Inflammatory macrophage (primary cell): ENCODE data around the gene LYL1.
A peak's percentile ranks its signal among the peaks of the same experiment; 100 is the strongest.

Experiments used
- DNase-seq, 2 donors: peaks; one replicate each; pipeline ENCODE4 v3.0.0-alpha.2; 2020 to 2022

The LYL1 gene

GRCh38 chr19:13073263-13073662, 29.4 kb downstream of the LYL1 start:
- no peak for DNase-seq

DNA sequence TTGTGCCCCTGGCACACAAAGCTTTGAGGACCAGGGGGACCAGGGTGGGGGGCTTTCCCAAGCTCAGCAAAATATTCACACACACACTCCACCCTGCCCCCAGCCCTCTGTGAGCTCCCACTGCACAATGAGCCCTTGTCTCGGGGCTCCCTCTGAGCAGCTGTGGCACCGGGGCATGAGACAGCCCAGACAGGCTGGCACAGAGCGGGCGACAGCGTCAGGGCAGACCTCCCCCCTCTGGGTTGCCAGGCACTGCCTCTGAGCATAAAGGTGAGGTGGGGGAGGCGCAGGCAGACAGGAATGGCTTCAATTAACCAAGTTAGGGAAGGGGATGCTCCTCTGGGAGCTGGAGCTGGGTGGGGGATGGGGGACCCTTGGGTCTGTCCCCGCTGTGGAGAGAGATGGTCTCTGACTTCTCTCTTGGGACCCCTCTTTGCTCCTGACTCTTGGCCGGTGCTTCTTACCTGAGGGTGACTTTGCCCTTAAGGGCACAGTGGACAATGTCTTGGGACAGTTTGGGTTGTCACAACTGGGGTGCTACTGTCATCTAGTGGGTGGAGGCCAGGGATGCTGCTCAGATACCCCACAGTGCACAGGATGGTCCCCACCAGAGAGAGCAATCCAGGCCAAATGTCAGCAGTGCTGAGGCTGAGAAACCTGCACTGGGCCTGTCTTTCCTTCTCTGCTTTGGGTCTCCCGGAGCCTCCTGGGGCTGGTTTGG, 30.3 kb downstream of the LYL1 start:
- no peak for DNase-seq

GRCh38 chr19:13071444-13072187, 31.0 kb downstream of the LYL1 start:
- no peak for DNase-seq

- DNase-seq: no peak
These were observed 32.1 kb downstream of the LYL1 start for GRCh38 chr19:13070425-13071140.

GRCh38 chr19:13069415-13070359, 33.0 kb downstream of the LYL1 start:
- DNase-seq: no peak

DNA sequence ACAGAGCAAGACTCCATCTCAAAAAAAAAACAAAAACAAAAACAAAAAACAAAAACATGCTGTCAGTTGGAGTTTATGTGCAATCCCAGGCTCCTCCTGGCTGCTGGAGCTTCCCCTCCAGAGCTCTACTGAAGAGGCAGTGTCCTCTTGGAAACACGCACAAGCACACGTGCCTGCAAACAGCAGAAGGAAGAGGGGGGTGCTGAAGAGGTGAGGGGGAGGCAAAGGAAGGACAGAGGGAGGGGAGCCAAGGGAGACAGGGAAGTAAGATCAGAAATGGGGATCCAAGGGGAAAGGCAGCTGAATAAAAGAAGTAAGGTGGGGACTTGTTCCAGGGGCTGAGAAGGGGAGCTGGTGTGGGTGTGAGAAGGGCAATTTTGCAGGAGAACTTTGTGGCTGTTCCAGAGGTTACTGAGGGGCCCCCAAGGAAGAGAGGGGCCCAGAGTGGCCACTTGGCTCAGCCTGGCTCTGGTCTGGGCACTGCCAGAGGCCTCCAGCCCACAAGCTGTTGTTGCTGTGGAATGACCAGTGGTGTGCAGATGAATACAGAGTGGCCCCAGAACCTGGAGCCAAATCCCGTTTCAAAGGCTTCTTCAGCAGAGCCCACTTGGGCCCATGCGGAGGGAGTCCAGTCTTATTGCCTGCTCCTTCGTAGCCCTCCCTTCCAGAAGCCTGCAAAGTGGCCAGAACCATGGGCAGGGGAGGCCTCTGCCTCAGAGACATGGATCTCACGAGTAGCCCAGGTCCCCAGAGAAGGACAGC, 34.4 kb downstream of the LYL1 start:
- DNase-seq: peak; percentile 16 to 40

DNA sequence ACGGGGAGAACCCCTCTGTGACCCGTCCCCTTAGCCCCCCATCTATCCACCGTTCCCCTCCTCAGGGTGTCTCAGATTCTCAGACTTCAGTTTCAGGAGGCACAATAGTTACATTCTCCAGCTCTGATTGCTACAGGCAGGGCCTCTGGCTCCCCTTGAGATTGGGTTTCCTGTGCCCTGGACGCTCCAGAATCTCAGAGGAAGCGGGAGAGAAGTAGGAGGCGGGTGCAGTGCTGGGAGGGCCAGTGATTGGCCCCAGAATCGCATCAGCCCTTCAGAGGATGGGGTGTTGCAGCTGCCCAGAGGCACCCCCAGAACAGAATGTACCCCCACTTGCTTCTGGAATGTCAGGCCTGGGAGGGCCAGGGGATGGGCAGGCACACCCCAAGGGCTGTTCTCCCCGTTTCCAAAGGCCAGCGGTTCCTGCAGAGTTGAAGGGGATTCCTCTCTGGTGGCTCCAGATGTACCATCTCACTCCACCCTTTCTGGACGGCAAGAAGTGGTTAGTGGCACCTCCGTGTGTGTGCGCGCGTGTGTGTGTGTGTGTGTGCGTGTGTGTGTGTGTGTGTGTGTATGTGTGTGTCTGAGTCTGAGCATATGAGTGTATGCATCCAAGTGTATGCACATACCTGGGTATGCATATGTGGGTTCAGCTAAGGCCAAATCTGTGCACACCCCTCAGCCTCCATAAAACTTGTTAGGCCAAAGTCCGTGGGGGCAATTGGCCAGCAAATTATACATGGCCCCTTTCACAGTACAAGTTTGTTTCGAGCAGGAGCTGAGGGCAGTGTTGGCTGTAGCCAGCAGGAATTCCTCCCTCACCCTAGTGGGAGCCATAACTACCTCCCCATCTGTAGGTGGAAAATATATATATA, 35.5 kb downstream of the LYL1 start:
- no peak for DNase-seq

DNA sequence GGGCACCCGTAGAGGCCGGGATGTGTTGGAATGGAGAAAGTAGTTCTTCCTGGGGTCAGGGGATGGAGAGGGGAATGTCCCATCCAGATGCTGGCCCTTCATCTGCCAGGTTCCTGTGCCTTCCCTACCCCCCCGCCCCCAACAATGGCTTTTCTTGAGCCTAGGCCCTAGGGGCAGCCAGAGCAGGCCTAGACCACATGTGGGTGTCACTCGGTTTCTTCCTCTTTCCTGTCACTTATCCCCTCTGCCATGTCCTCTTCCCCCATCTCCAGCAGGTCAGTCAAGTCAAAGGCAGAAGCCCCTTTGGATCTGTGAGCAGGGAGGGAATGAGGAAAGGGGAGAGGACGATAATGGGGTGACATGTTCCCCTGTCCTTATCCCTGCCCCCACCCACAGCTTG, 36.4 kb downstream of the LYL1 start:
- peak; percentile 31 to 49 for DNase-seq

DNA sequence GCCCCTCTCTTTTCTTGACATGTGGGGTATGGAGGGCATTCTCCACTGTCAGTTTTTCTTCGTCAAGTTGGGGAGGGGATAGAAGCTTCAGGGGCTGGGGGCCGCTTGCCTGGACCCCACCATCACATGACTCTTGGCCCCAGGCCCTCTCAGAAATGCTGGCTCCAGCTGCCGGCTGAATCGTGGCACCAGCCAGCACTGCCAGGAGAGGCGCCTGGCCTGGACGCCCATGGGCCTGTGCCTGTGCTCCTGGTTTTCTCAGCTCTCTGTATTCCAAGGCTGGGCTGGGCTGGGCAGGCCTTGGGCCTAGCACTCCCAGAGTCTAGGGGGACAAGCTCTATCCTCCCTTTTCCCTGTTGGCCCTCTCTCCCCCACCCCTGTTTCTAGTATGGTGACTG, 38.6 kb downstream of the LYL1 start:
- no peak for DNase-seq

GRCh38 chr19:13063461-13064091, 39.1 kb downstream of the LYL1 start:
- DNase-seq: no peak

GRCh38 chr19:13062317-13062716, 40.3 kb downstream of the LYL1 start:
- no peak for DNase-seq

DNA sequence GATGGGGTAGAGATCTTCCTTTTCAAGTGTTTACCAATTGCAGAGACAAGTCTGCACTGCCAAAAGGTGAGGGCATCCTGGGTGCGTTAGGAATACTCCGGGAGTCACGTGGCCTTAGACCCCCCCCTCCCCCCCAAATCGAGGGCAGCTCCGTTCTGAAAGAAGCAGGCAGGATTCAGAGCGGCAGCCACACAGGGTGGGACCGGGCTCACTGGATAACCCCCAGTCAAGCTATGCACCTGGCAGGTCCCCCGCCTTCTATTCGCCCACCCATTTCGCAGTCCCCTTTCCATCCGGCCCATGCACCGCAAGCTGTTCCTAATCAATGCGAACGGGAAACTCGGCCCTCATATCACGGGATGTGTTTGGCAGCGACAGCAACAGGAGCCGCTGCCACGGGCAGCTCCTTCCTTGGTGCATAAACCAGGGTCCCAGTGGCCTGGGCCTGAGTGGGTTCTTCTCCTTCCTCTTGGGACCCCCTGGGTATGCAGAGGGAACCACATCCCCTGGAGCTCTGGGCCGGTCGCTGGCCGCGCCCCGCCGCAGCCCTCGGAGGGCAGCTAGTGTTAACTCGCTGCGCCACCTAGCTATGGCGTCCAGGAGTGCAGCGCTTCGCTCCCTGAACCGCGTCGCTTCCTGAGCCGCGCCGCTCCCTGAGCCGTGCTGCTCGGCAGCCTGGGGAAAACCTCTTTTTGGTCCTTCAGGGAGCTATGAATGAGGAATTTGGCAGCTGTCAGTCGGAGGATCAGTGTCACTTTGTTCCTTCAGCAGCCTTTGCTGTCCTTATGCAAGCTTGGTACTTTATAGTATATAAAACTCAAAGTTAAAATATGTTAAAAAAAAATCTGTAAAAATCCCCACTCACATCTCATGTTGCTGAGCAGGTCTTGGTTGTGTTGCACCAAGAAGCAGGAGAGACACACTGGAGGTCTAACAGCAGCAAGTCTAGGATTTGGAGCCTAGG, 41.4 kb downstream of the LYL1 start:
- DNase-seq: peak; percentile 77 to 82

DNA sequence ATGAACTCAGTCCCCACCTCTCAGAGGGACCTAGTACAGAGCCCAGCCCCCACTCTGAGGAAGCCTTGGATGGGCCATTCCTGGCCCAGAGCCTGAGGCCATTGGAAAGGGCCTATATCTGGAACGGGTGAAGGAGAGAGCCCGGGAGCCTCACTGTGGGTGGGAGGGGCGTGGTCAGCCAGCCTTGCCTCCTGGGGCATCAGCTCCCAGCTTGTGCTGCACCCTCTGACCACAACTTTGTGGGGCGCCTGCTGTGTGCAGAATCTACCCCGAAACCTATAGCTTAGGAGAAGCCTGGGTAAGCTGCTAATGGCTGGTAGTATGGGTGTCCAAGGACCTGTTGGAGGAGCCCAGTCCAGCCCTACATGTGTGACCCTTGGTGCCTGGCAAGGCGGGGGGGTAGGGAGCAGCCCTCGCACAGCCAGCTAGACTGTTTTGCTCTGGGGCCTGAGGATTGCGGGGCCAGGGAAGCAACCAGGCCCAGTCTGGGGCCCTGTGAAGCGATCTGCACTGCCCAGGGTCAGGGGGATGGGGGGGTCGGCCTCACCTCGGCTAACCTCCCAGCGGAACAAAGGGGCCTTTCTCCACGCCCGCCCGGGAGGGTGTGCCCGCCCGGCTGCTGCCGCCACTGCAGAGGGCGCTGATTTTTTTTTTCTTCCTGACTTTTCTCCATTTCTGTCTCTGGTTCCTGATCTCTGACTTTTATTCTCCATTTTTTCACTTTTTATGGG, 42.3 kb downstream of the LYL1 start:
- DNase-seq: no peak

DNA sequence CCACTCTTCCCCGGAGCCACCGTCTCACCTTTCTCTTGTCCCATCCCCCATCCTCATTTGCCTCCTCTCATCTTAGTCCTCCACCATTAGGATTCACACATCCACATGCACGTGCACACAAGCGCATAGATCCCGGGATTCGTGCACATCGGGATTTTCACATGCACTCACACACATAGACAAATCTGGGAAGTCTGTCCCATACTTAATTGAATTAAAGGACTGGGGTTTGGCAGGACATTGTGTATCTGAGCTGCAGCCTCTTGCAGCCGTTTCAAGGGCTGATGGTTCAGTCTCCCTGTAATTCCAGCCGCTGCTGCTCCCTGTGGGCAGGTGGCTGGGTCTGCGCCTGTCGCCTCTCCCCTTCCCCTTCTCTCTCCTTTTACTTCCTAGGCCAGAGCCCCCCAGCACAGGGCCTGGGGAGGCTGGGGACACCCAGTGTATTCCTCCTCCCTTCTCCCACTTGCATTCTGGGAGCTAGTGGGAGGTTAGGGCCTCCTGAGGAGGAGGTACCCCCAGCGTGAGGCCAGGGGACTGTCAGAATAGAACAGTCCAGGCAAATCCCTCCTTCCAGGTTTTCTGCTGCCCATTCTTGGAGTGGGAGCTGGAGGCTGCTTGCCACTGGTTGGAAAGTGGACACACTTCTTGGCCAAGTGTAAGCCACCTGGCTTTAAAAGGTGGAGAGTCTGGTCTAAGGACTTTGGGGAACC, 43.6 kb downstream of the LYL1 start:
- no peak for DNase-seq

- no peak for DNase-seq
These were observed 44.9 kb downstream of the LYL1 start for GRCh38 chr19:13057744-13058143.

DNA sequence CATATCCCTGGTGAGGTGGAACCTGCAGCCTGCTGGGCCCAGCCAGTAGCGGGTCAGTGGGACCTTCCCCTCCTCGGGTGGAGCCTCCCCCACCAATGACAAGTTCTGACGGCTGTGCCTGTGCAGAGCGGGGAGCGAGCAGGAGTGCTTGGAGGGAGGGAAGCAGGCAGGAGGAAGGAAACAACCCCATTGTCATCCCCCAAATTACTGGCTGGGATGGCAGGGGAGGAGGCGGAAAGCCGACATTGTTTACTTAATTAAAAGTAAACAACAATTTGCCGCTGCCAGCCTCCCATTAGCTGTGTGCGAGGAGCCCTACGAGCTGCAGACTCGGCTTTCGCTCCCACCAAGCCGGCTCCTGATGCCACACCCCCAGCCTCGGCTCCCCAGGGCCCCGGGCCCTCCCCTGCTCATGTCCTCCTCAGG, 45.5 kb downstream of the LYL1 start:
- DNase-seq: no peak

DNA sequence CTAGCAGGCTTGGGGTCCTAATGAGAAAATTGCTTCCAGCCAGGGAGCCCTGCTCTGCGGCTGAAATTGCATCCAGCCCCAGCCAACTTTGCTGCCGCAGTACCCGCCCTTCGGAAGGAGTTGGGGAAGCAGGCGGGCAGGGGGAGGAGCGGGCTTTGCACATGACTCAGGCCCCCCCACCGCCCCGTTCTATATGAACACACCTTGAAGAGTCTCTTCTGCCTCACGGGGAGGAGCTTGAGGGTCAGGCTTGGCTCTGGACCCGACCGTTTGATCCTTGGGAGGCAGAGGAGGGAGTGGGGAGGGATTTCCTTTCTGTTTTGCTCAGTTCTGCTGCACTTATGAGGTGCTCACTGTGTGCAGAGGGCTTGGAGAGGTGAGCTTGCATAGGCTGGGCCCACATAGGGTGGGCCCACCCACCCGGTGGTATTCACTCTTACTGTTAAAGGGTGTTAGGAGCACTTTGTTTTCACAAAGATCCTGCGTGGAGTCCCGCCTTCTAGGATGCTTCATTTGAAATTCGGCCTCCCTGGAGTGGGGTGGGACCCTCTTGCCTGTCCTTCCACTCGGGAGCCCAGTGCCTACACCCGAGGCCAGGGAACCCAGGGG, 46.5 kb downstream of the LYL1 start:
- no peak for DNase-seq
